KOPT-K1 (cell line): Measurements from ENCODE around the gene TIMM17B.
A peak's percentile ranks its signal among the peaks of the same experiment; 100 is the strongest.

ENCODE experiments used
- H3K27ac ChIP-seq: fragments of 200-600 bp; sonication (generic); 2 replicates; pipeline ENCODE4 v1.5.1; 2016; ENCODE audit warnings: antibody characterized with exemption, mild to moderate bottlenecking, low read depth, low read length; ENCODE audit not compliant: poor library complexity, severe bottlenecking
- H3K36me3 ChIP-seq: fragments of 200-600 bp; sonication (generic); 2 replicates; pipeline ENCODE4 v1.5.1; 2017; ENCODE audit warnings: antibody characterized with exemption, mild to moderate bottlenecking, low read length, moderate library complexity; ENCODE audit not compliant: insufficient read depth
- H3K9me3 ChIP-seq: fragments of 200-600 bp; sonication (generic); 2 replicates; pipeline ENCODE4 v1.5.1; 2017; ENCODE audit warnings: antibody characterized with exemption, low read length, mild to moderate bottlenecking; ENCODE audit not compliant: insufficient read depth, poor library complexity, severe bottlenecking

TIMM17B gene

GRCh38 chrX:48897625-48898306 lies at the start of gene TIMM17B, which contains the start of gene PQBP1:
TIMM17B (minus strand) TSS chrX:48897768; CDS start chrX:48897749, 19 bp downstream.
PQBP1 (plus strand) TSS chrX:48897930; CDS start chrX:48898510, 580 bp downstream.
- H3K9me3 ChIP-seq = no peaks in the 10 kb centered on the region
- peaks cover 47% of the 10 kb centered on the region for H3K36me3 ChIP-seq
- H3K27ac ChIP-seq = peak within 1 kb of the TSS; percentile 93

GRCh38 chrX:48945517-48946348 lies 48.2 kb upstream of the TIMM17B start:
- H3K36me3 ChIP-seq = peaks cover 23% of the 10 kb centered on the region
- no peak overlapping the region for H3K27ac ChIP-seq
- H3K9me3 ChIP-seq = no peaks in the 10 kb centered on the region

GRCh38 chrX:48942895-48943294 lies 45.3 kb upstream of the TIMM17B start:
- Histone ChIP-seq H3K9me3 (no peaks in the 10 kb centered on the region), H3K27ac (no peak overlapping the region), H3K36me3 (peaks cover 32% of the 10 kb centered on the region)

DNA sequence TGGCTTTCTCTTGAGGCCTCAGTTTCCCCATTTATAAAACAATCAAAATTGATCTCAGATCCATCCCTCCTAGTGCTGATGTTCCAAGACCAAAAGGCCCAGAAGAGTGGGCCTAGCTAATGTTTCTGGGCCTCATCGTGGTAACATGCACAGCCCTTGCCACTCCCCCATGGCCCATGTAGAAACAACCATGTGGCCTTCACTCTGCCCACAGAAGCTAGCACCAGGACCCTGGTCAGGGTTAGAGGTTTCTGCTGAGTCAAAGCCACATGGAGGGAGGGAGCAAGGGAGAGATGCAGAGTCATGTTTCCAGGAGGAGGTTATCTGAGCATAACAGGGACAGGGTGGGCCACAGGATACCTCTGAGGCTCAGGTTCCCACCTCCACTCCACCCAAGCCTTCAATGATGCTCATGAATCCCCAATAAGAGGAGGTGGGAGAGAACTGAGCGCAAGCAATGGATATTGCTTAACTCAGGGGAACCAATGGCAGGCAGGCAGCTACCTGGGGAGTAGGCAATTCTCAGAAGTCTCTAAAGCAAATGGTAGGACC lies 42.9 kb upstream of the TIMM17B start:
- Histone ChIP-seq H3K9me3 (no peaks in the 10 kb centered on the region), H3K36me3 (peaks cover 33% of the 10 kb centered on the region), H3K27ac (no peak overlapping the region)

DNA sequence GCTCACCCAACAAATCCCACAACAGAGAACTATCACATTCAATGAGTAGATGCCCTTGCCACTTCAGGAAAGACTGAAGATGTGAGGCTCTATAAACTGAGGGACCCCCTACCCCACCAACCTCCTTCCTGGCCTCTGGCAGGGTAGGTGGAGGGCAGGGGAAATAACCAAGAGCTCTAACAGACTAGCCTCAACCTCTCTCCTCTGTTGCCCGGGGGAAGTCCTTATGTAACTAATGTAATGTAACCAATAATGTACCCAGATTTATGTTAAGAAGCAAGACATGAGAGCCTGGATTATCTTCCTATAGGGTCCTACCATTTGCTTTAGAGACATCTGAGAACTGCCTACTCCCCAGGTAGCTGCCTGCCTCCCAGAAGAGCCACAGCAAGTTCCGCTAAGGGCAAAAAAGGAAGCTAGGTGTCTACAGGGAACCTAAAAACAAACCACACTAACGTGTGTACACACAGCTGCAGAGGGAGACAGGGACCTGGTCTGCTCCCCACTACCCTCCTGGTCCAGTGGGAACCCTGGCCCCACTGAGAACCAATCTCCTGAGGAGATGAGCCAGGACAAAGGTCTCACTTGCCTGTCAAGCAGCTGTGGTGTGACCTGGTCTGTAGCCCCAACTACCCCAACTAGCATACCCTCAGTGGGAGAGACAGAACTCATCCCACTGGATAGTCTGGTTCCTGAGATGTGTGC lies 42.1 kb upstream of the TIMM17B start:
- Histone ChIP-seq H3K36me3 (peaks cover 41% of the 10 kb centered on the region), H3K9me3 (no peaks in the 10 kb centered on the region), H3K27ac (no peak overlapping the region)

- H3K27ac ChIP-seq = no peak overlapping the region
- H3K36me3 ChIP-seq = peaks cover 43% of the 10 kb centered on the region
- no peaks in the 10 kb centered on the region for H3K9me3 ChIP-seq
Measured at GRCh38 chrX:48938721-48939425, 41.3 kb upstream of the TIMM17B start.

- Histone ChIP-seq H3K36me3 (peaks cover 35% of the 10 kb centered on the region), H3K27ac (peak overlapping the region; percentile 49), H3K9me3 (no peaks in the 10 kb centered on the region)
Measured at GRCh38 chrX:48937054-48937907, 39.7 kb upstream of the TIMM17B start.

DNA sequence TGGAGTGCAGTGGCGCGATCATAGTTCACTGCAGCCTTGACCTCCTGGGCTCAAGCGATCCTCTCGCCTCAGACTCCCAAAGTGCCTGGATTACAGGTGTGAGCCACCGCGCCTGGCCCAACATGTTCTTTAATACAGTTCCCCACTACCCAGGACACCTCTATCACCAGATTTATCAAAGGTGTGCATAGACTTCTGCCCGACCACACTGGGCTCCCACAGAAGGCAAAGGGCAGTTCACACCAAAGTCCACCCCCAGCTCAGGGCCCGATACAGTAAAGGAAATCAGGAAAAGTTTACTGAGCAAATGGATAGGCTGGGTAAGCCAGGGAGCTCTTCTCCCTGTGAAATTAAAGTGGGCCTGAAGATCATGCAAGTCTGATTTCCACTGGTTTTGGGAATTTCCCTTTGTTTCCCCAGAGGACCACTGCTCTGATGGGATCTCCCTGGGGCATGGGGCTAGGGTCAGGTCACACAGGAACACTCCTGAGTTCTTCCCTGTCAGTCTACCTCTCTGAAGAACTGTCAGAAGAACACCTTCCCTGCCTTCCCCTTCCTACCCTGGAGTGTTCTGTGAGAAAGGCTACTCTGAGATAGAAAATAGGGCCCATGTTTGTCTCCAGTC lies 39.0 kb upstream of the TIMM17B start:
- H3K9me3 ChIP-seq = no peaks in the 10 kb centered on the region
- no peak overlapping the region for H3K27ac ChIP-seq
- peaks cover 34% of the 10 kb centered on the region for H3K36me3 ChIP-seq

- no peaks in the 10 kb centered on the region for H3K9me3 ChIP-seq
- no peak overlapping the region for H3K27ac ChIP-seq
- H3K36me3 ChIP-seq = peaks cover 40% of the 10 kb centered on the region
Measured at GRCh38 chrX:48935301-48935670, 37.7 kb upstream of the TIMM17B start.

- Histone ChIP-seq H3K36me3 (peaks cover 42% of the 10 kb centered on the region), H3K27ac (no peak overlapping the region), H3K9me3 (no peaks in the 10 kb centered on the region)
Measured at GRCh38 chrX:48934581-48935300, 37.2 kb upstream of the TIMM17B start.

- Histone ChIP-seq H3K9me3 (no peaks in the 10 kb centered on the region), H3K27ac (no peak overlapping the region), H3K36me3 (peaks cover 37% of the 10 kb centered on the region)
Measured at GRCh38 chrX:48933757-48934156, 36.2 kb upstream of the TIMM17B start.

DNA sequence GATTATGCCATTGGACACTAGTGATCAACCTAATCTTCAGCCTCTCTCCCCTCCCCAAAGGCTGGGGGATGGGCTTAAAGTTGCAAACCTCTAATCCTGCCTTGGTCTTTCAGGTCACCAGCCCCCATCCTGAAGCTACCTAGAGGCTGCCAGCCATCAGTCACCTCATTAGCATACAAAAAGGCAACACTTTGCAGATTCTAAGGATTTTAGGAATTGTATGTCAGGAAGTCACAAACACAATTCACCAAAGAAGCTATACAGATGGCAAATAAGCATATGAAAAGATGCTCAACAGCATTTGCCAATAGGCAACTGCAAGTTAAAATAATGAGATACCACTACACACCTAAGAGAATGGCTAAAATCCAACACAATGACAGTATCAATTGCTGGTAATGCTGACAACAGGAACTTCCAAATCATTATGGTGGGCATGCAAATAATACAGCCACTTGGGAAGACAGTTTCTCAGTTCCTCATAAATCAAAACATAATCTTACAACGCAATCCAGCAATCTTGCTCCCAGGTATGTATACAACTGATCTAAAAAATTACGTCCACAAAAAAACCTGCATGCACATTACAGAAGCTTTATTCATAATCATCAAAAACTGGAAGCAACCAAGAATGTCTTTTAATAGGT lies 30.3 kb upstream of the TIMM17B start:
- no peak overlapping the region for H3K27ac ChIP-seq
- no peaks in the 10 kb centered on the region for H3K9me3 ChIP-seq
- H3K36me3 ChIP-seq = peaks cover 63% of the 10 kb centered on the region
